Large intestine (tissue), 3 donors: ENCODE data around the gene DHX32. TPM values are rescaled to one million over a fixed set of nuclear protein-coding genes. Genes with fewer than 3 reads are reported as not detected.

Experiments used
- DNase-seq, 2 donors: peaks; one replicate each; pipeline versions ENCODE4 v3.0.0 to v3.0.0-alpha.2; 2013
- H3K27ac ChIP-seq: one replicate; pipeline ENCODE4 v1.5.1; 2013; ENCODE audit warnings: low read length
- H3K27me3 ChIP-seq: 2 replicates; pipeline ENCODE4 v1.6.1; 2013; ENCODE audit warnings: low read length; ENCODE audit not compliant: control insufficient read depth, insufficient read depth
- H3K36me3 ChIP-seq: 2 replicates; pipeline ENCODE4 v1.6.1; 2013; ENCODE audit warnings: low read length; ENCODE audit not compliant: control insufficient read depth, insufficient read depth
- H3K4me1 ChIP-seq: one replicate; pipeline ENCODE4 v1.6.1; 2013; ENCODE audit warnings: low read length; ENCODE audit not compliant: control insufficient read depth, insufficient read depth
- H3K4me3 ChIP-seq: one replicate; pipeline ENCODE4 v1.5.1; 2013; ENCODE audit warnings: low read length
- H3K9me3 ChIP-seq: one replicate; pipeline ENCODE4 v1.6.1; 2013; ENCODE audit warnings: mild to moderate bottlenecking, low read depth, low read length, moderate library complexity; ENCODE audit not compliant: control insufficient read depth
- WGBS: methylation state at CpG from one replicate; pipeline ENCODE4 v1.1.5; 2013; ENCODE audit warnings: low lambda C conversion rate; ENCODE audit not compliant: insufficient coverage; 5-methylcytosine and 5-hydroxymethylcytosine counted together
- polyA plus RNA-seq: library from polyadenylated mRNA; unstranded; fragments of 120-200 nt; gene quantifications from one replicate; pipeline ENCODE4 v1.2.1, GENCODE V29; 2013

DHX32 gene
- polyA plus RNA-seq, 1 donor: 37.2 TPM

DNA sequence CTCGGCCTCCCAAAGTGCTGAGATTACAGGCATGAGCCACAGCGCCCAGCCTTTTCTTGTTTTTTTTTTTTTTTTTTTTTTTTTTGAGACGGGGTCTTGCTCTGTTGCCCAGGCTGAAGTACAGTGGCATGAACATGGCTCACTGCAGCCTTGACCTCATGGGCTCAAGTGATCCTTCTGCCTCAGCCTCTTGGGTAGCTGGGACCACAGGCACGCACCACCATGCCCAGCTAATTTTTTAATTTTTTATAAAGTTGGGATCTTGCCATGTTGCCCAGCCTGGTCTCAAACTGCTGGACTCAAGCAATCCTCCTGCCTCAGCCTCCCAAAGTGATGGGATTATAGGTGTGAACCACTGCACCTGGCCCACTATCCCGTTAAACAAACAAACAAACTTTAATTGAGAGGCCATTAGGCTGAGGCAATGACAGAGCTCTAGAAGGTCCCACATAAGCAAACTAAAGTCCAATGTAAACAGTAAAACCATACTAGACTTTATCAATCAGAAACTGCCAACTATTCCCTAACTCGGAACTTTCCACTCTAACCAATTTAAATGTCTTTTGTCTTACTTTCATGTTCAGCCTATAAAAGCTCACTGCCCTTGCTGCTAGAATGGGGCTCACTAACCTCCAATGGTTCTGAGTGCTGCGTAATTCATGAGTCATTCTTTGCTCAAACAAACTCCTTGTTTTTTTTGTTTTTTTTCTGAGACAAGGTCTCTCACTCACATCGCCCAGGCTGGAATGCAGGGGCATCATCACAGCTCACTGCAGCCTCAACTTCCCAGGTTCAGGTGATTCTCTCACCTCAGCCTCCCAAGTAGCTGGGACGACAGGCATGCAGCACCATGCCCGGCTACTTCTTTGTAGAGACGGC is 1.9 kb downstream of the DHX32 start:
- Histone ChIP-seq H3K4me3 (no peak overlapping the region), H3K27me3 (no peaks in the 10 kb centered on the region), H3K4me1 (no peaks in the 10 kb centered on the region), H3K9me3 (no peaks in the 10 kb centered on the region), H3K36me3 (peaks cover 25% of the 10 kb centered on the region), H3K27ac (no peak overlapping the region)
- 67% methylated on average over 1 of the region's 11 CpGs for WGBS
- no peak for DNase-seq

DNA sequence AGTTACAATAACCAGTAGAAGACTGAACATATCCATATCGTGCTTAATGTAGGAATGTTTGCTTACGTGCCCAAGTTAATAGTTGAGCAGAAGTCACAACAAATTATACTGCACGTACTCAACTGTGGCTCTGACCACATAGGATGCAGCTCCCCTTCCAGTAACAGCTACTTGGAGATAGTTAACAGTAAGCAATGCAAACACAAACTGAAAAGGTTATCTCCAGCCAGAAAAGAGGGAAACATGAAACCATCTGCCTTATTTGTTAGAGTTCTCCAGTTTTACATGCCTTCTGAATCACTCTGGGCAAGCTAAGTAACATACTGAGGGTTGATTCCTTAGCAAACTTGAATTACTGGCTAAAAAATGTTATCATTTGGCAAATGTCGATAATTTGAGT is 9.8 kb downstream of the DHX32 start:
- no peak for DNase-seq
- 100% methylated on average over 1 of the region's 4 CpGs for WGBS
- H3K4me3 ChIP-seq: no peak overlapping the region
- no peaks in the 10 kb centered on the region for H3K27me3 ChIP-seq
- H3K9me3 ChIP-seq: no peaks in the 10 kb centered on the region
- H3K4me1 ChIP-seq: no peaks in the 10 kb centered on the region
- H3K27ac ChIP-seq: no peak overlapping the region
- H3K36me3 ChIP-seq: peaks cover 22% of the 10 kb centered on the region

DNA sequence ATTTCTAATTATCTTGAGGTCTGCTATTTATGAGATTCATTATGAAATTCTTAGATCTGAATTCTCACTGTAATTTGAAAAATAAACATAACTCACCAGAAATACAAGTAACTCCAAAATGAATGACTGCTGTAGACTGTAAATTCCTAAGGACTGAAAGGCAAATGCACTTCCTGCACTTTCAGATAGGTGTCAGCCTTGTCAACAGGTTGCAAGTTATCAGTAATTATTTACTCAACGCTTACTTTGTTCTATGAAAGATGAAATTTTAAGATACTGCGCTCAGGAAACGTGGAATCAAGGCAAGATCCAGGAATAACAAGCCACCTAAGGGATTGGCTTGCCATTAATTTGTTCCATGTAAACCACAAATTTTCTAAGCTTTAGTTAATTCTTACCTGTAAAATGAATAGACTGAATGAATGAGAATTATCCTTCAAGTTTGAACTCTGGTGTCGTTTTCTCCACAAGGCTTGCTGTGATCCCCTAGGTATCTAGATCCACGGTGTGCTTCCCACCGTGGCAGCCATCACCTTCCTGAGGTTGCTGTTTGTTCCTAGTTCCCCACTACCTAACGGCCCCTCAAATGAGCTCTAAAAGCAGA is 12.6 kb downstream of the DHX32 start:
- no CpG with 5 or more reads among the region's 7 CpGs for WGBS
- Histone ChIP-seq H3K4me1 (no peaks in the 10 kb centered on the region), H3K36me3 (peaks cover 23% of the 10 kb centered on the region), H3K9me3 (no peaks in the 10 kb centered on the region), H3K27me3 (no peaks in the 10 kb centered on the region), H3K4me3 (no peak overlapping the region), H3K27ac (no peak overlapping the region)
- DNase-seq: peak; percentile 36 to 42

DNA sequence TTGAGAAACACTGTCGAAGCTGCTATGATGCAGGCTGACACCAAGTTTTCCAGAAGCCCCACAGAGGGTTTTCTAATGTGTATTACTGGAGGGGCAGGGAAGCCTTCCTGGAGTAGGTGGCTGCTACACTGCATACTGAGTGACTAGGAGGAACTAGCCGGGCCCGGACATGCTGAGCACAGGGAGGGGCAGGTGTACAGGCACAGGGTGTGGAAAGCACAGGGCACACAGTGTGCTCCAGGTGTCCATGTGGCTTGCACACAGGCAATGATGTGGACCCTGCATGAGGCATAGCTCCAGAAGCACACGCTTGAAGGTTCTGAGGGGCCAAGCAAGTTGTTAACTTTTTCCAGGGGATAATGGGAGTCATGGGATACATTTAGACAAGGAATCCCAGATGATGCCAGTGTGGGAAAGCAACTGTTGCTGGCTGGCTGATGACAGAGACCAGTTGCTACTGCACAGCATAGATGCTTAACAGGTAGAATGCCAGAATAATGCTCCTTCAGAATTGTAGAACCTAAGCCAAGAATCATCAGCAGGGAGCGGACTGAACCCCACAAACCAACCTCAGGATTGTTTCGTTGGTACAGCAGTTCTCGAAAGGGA is 14.6 kb downstream of the DHX32 start:
- peaks cover 22% of the 10 kb centered on the region for H3K36me3 ChIP-seq
- no peaks in the 10 kb centered on the region for H3K9me3 ChIP-seq
- 80% methylated on average over 1 of the region's 7 CpGs for WGBS
- DNase-seq: no peak
- no peaks in the 10 kb centered on the region for H3K4me1 ChIP-seq
- H3K27me3 ChIP-seq: no peaks in the 10 kb centered on the region
- H3K27ac ChIP-seq: no peak overlapping the region
- H3K4me3 ChIP-seq: no peak overlapping the region

DNA sequence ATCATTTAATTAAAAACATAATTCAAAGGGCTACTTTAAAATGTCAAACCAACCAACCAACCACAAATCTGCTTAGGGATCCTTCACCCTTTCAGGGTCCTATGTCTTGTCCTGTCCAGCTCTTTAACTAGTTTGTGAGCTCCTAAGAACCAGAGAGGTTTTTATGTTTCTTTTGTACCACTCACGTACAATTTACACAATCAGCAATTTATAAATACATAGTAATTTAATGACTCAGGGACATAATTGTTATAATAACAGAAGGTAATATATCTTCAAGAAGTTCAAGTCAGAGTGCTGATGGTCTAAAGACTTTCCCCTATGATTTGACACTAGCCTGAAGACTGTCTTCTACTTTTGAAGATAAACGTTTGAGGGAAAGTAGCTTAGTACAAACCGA is 16.0 kb downstream of the DHX32 start:
- no peaks in the 10 kb centered on the region for H3K27me3 ChIP-seq
- no peaks in the 10 kb centered on the region for H3K4me1 ChIP-seq
- no peak overlapping the region for H3K27ac ChIP-seq
- H3K9me3 ChIP-seq: no peaks in the 10 kb centered on the region
- WGBS: no CpG with 5 or more reads among the region's 3 CpGs
- peaks cover 27% of the 10 kb centered on the region for H3K36me3 ChIP-seq
- DNase-seq: no peak
- H3K4me3 ChIP-seq: no peak overlapping the region

DNA sequence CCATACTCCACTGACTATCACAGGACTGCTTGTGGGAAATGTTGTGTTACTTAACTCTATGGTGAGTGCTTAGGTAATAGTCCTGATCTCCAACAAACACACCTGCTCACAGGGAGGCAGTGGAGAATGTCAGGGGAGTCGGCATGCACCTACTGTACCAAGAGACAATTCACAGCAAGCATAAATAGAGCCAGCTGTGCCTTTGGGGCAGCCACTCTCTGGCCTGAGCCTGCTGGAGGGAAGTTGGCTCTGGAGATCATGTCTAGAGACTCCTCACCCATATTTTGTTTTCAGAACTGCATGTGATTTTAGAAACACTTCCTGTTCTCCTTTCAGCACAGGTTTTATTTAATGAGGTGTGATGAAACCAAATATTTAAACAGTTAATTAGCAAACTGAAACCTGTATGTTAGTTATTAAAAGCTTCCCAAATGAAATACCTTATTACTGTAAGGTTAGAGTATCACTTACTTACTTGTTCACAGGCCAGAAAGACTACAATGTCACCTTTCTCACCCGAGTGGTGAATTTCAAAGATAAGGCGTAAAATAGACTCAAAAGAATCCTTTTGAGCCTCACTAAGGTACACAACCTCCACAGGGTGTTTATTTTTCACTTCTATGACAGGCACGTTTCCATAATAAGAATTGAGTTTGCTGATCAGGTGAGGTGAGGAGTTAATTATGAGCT is 21.8 kb downstream of the DHX32 start:
- no peak for DNase-seq
- no peaks in the 10 kb centered on the region for H3K27me3 ChIP-seq

DNA sequence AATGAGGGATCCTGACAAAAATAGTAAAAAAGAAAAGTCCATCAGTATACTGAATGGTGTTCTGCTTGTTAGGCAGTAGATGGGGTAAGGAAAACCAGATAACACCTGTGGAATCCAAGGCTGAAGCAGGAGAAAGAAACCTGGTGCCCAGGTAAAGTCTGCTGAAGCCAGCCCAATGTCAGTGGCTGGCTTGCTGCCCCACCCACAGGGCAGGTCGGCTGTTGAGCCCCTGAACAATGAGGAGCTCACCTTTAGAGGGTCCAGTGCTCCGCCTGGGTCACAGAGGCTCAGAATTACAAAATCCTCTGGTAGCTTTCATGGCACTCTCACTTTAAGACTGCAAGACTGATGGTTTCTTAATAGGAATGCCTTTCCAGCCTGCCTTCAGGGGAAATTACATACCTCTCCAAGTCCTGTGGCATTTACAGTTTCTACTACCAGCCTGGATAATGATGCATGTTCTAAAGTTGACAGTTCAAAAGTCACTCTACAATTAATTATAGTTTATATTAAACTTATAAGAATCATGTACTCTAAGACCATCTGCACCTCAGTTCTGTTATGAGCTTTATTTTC is 23.8 kb downstream of the DHX32 start:
- no peaks in the 10 kb centered on the region for H3K27me3 ChIP-seq
- H3K4me1 ChIP-seq: no peaks in the 10 kb centered on the region
- WGBS: no CpG with 5 or more reads among the region's 2 CpGs
- no peak overlapping the region for H3K4me3 ChIP-seq
- peaks cover 33% of the 10 kb centered on the region for H3K36me3 ChIP-seq
- no peaks in the 10 kb centered on the region for H3K9me3 ChIP-seq
- no peak overlapping the region for H3K27ac ChIP-seq
- DNase-seq: no peak

More for the DNA sequence above, 21.8 kb downstream of the DHX32 start:
- Histone ChIP-seq H3K4me1 (no peaks in the 10 kb centered on the region), H3K4me3 (no peak overlapping the region), H3K27ac (no peak overlapping the region), H3K9me3 (no peaks in the 10 kb centered on the region), H3K36me3 (peaks cover 27% of the 10 kb centered on the region)
- no CpG with 5 or more reads among the region's 4 CpGs for WGBS

DNA sequence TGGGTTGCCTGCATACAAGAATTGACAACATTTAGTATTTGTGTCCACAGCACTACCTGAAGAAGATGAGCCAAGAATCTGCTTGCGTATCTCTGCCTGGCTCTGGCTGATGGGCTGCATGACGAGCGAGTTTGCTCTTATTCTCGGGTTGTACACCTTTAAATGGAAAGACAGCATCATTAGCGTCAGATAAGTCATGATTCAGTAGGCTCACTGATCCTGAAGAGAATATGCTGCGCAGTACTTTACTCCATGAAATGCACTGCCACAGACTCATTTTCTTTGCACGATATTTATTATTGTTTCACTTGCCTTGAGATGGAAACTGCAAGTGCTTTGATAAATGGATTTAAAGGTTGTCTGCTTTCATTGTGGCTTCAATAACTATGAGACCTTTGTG is 28.6 kb downstream of the DHX32 start:
- H3K4me3 ChIP-seq: no peak overlapping the region
- no peak for DNase-seq
- 100% methylated on average over 2 of the region's 7 CpGs for WGBS
- H3K27ac ChIP-seq: no peak overlapping the region
- H3K36me3 ChIP-seq: peaks cover 57% of the 10 kb centered on the region
- H3K27me3 ChIP-seq: no peaks in the 10 kb centered on the region
- no peaks in the 10 kb centered on the region for H3K9me3 ChIP-seq
- no peaks in the 10 kb centered on the region for H3K4me1 ChIP-seq

DNA sequence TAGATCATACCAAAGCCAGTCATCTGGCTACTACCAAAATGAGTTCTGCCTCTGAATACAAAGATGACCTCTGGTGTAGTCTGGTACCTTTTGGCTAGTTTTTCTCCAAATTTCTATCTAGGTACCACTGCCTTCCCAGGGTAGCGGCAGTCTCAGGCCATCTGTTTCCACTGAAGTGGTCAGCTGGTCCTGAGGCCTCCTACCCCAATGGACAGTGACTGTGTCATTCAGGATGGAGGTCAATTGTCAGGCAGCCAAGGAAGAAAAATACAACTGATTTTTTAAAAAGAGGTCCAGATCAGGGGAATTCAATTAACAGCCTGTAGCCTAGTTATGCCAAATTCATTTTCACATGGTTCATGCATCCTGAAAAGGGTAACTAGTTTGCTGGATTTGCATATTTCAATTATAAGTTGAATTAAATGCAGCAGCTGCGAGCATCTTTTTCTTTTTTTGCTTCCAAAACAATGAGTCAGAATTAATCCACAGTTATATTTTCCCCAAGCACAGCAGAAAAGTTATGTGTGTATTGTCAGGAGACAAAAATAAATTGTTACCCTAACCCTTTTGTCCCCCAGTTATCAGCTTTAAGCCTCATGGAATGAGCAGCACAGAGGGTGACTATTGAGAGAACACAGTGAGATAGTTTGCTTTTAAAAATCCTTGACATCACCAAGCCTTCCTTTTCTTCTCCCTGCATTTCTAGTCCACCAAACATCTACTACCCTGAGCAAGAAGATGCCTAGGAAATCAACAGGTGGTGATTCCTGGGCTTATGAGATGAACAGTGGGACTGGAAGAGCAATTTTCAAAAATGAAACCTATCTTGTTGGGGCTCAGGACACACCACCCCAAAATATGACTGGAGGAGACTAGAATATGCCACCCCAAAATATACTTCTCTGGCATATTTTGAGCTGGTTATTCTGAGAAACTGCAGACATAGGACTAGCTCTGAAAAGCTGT is 30.0 kb downstream of the DHX32 start:
- DNase-seq: no peak
- Histone ChIP-seq H3K9me3 (no peaks in the 10 kb centered on the region), H3K27me3 (no peaks in the 10 kb centered on the region), H3K36me3 (peaks cover 63% of the 10 kb centered on the region), H3K4me1 (no peaks in the 10 kb centered on the region), H3K27ac (no peak overlapping the region), H3K4me3 (no peak overlapping the region)
- 80% methylated on average over 1 of the region's 2 CpGs for WGBS
